ENCODE results near the gene DCLK1. TPM values are rescaled to one million over a fixed set of nuclear protein-coding genes. Genes with fewer than 3 reads are reported as not detected.
A peak's percentile ranks its signal among the peaks of the same experiment; 100 is the strongest.

Gene DCLK1
- total RNA-seq, 4 donors from 2014 or later = 20.5 to 40.1 (median 28.7) TPM

- Histone ChIP-seq H3K4me1 (no peaks in the 10 kb centered on the region), H3K27me3 (no peaks in the 10 kb centered on the region), H3K27ac (replicated peaks in 1 of 4) (no peak overlapping the region), H3K4me3 (no peak overlapping the region), H3K36me3 (no peaks in the 10 kb centered on the region), H3K9me3 (no peaks in the 10 kb centered on the region)
- TF ChIP-seq POLR2A (IDR thresholded peaks at IDR 0.05; ENCODE audit: low read depth) (no peak), POLR2AphosphoS5 (IDR thresholded peaks at IDR 0.05) (no peak)
- DNase-seq (ENCODE audit: extremely low spot score) = peak; percentile 12
- 96% methylated on average over 1 of the region's 1 CpG for WGBS
- intact Hi-C loops (cut with DNase I) = no loop called here
Measured at GRCh38 chr13:35908226-35908625, 223.0 kb downstream of the DCLK1 start.

GRCh38 chr13:35906636-35907035 lies 224.5 kb downstream of the DCLK1 start:
- H3K4me3 ChIP-seq = no peak overlapping the region
- H3K27ac ChIP-seq (replicated peaks in 1 of 4) = no peak overlapping the region
- no peaks in the 10 kb centered on the region for H3K27me3 ChIP-seq
- intact Hi-C loops (cut with DNase I) = no loop called here
- no peaks in the 10 kb centered on the region for H3K36me3 ChIP-seq
- TF ChIP-seq EP300 (IDR thresholded peaks at IDR 0.05) (no peak), CTCF (IDR thresholded peaks at IDR 0.05) (no peak), POLR2A (IDR thresholded peaks at IDR 0.05; ENCODE audit: low read depth) (no peak), POLR2AphosphoS5 (IDR thresholded peaks at IDR 0.05) (no peak)
- H3K4me1 ChIP-seq = no peaks in the 10 kb centered on the region
- no peaks in the 10 kb centered on the region for H3K9me3 ChIP-seq
- 83% methylated on average over 4 of the region's 4 CpGs for WGBS
- peak; percentile 57 for DNase-seq (ENCODE audit: extremely low spot score)

GRCh38 chr13:35903075-35903474 lies 228.1 kb downstream of the DCLK1 start:
- no peak for TF ChIP-seq CTCF (IDR thresholded peaks at IDR 0.05)
- no peak for TF ChIP-seq POLR2AphosphoS5 (IDR thresholded peaks at IDR 0.05)
- Histone ChIP-seq H3K36me3 (no peaks in the 10 kb centered on the region), H3K9me3 (no peaks in the 10 kb centered on the region), H3K27ac (replicated peaks in 1 of 4) (no peak overlapping the region), H3K27me3 (no peaks in the 10 kb centered on the region), H3K4me3 (no peak overlapping the region), H3K4me1 (peaks cover 0 to 3% (median 0%) of the 10 kb centered on the region in 4 donors)
- DNase-seq (ENCODE audit: extremely low spot score) = peak; percentile 14
- intact Hi-C loops (cut with DNase I) = no loop called here
- WGBS = 76% methylated on average over 1 of the region's 1 CpG

GRCh38 chr13:35898041-35898440 lies 233.1 kb downstream of the DCLK1 start:
- DNase-seq (ENCODE audit: extremely low spot score) = no peak
- Histone ChIP-seq H3K4me3 (no peak overlapping the region), H3K27me3 (no peaks in the 10 kb centered on the region), H3K9me3 (no peaks in the 10 kb centered on the region), H3K36me3 (no peaks in the 10 kb centered on the region), H3K27ac (replicated peaks in 1 of 4) (no peak overlapping the region), H3K4me1 (peaks cover 0 to 3% (median 0%) of the 10 kb centered on the region in 4 donors)
- WGBS = 96% methylated on average over 1 of the region's 1 CpG
- TF ChIP-seq POLR2A (IDR thresholded peaks at IDR 0.05; ENCODE audit: low read depth) (no peak), POLR2AphosphoS5 (IDR thresholded peaks at IDR 0.05) (no peak), EP300 (IDR thresholded peaks at IDR 0.05) (no peak), CTCF (IDR thresholded peaks at IDR 0.05) (no peak)
- intact Hi-C loops (cut with DNase I) = no loop called here

- TF ChIP-seq CTCF (IDR thresholded peaks at IDR 0.05) (no peak), POLR2A (IDR thresholded peaks at IDR 0.05; ENCODE audit: low read depth) (no peak), EP300 (IDR thresholded peaks at IDR 0.05) (no peak), POLR2AphosphoS5 (IDR thresholded peaks at IDR 0.05) (no peak)
- no peak for DNase-seq (ENCODE audit: extremely low spot score)
- Histone ChIP-seq H3K36me3 (no peaks in the 10 kb centered on the region), H3K9me3 (no peaks in the 10 kb centered on the region), H3K4me1 (peaks cover 0 to 2% (median under 1%) of the 10 kb centered on the region in 4 donors), H3K27me3 (no peaks in the 10 kb centered on the region), H3K27ac (replicated peaks in 1 of 4) (no peak overlapping the region), H3K4me3 (no peak overlapping the region)
- intact Hi-C loops (cut with DNase I) = no loop called here
- 78% methylated on average over 3 of the region's 3 CpGs for WGBS
Measured at GRCh38 chr13:35894636-35895035, 236.5 kb downstream of the DCLK1 start.

Data from esophagus muscularis mucosa (tissue), 4 donors.